MM.1S (cell line): Measurements from ENCODE around the gene CHST2.

ENCODE experiments used
- DNase-seq: peaks from one replicate; pipeline ENCODE4 v3.0.0-alpha.2; 2015
- H2AFZ ChIP-seq: fragments of 300-600 bp; sonication (generic); 2 replicates; pipeline ENCODE4 v1.6.0; 2016; ENCODE audit warnings: antibody characterized with exemption, low read length
- H3F3A ChIP-seq: fragments of 300-600 bp; sonication (generic); 2 replicates; pipeline ENCODE4 v1.6.1; 2016; ENCODE audit warnings: mild to moderate bottlenecking, antibody characterized with exemption, low read length, moderate library complexity, mixed read lengths; ENCODE audit not compliant: insufficient read depth
- H3K27ac ChIP-seq: fragments of 300-600 bp; sonication (generic); 2 replicates; pipeline ENCODE4 v1.5.1; 2016; ENCODE audit warnings: mild to moderate bottlenecking, low read length
- H3K27me3 ChIP-seq: fragments of 300-600 bp; sonication (generic); replicated peaks from 2 replicates; pipeline ENCODE4 v1.6.0; 2016; ENCODE audit warnings: low read length; ENCODE audit not compliant: insufficient read depth
- H3K36me3 ChIP-seq: fragments of 300-600 bp; sonication (generic); replicated peaks from 2 replicates; pipeline ENCODE4 v1.6.1; 2016; ENCODE audit warnings: mild to moderate bottlenecking, low read length, mixed read lengths; ENCODE audit not compliant: insufficient read depth
- H3K4me1 ChIP-seq: fragments of 300-600 bp; sonication (generic); 2 replicates; pipeline ENCODE4 v1.6.1; 2016; ENCODE audit warnings: low read length, mixed read lengths
- H3K4me2 ChIP-seq: fragments of 300-600 bp; sonication (generic); 2 replicates; pipeline ENCODE4 v1.6.0; 2016; ENCODE audit warnings: low read depth, low read length
- H3K4me3 ChIP-seq: fragments of 300-600 bp; sonication (generic); 2 replicates; pipeline ENCODE4 v1.5.1; 2016; ENCODE audit warnings: low read length, mixed read lengths
- H3K79me2 ChIP-seq: fragments of 300-600 bp; sonication (generic); 2 replicates; pipeline ENCODE4 v1.6.1; 2016; ENCODE audit warnings: mixed run types, low read length, mixed read lengths
- H3K9ac ChIP-seq: fragments of 300-600 bp; sonication (generic); 2 replicates; pipeline ENCODE4 v1.6.1; 2016; ENCODE audit warnings: low read length, mixed read lengths
- H3K9me2 ChIP-seq: fragments of 300-600 bp; sonication (generic); replicated peaks from 2 replicates; pipeline ENCODE4 v1.6.1; 2016; ENCODE audit warnings: mild to moderate bottlenecking, low read length, mixed read lengths; ENCODE audit not compliant: insufficient read depth
- H3K9me3 ChIP-seq: fragments of 300-600 bp; sonication (generic); replicated peaks from 2 replicates; pipeline ENCODE4 v1.6.1; 2016; ENCODE audit warnings: mild to moderate bottlenecking, low read length, mixed read lengths; ENCODE audit not compliant: insufficient read depth
- H4K20me1 ChIP-seq: fragments of 300-600 bp; sonication (generic); 2 replicates; pipeline ENCODE4 v1.6.1; 2016; ENCODE audit warnings: mild to moderate bottlenecking, low read length, moderate library complexity, mixed read lengths; ENCODE audit not compliant: insufficient read depth
- EZH2 ChIP-seq: fragments of 300-600 bp; sonication (generic); optimal IDR thresholded peaks from 2 replicates; pipeline ENCODE3; 2017; ENCODE audit warnings: low read depth, mild to moderate bottlenecking, antibody characterized with exemption, low read length, mixed read lengths
- EZH2phosphoT487 ChIP-seq: fragments of 300-600 bp; sonication (generic); IDR thresholded peaks from 2 replicates; pipeline ENCODE4 v1.6.1; 2018; ENCODE audit warnings: antibody characterized with exemption, low read length
- TF ChIP-seq, protein P1 (sequence below): fragments of 300-600 bp; sonication (generic); IDR thresholded peaks from 2 replicates; pipeline ENCODE4 v1.5.1; 2016; ENCODE audit warnings: antibody characterized with exemption, low read length, mixed read lengths

CHST2 gene

GRCh38 chr3:143109861-143110260, 9.7 kb upstream of the CHST2 start:
- H3K4me2 ChIP-seq = no peak overlapping the region
- no peak overlapping the region for H3K4me3 ChIP-seq
- TF ChIP-seq, protein P1, sequence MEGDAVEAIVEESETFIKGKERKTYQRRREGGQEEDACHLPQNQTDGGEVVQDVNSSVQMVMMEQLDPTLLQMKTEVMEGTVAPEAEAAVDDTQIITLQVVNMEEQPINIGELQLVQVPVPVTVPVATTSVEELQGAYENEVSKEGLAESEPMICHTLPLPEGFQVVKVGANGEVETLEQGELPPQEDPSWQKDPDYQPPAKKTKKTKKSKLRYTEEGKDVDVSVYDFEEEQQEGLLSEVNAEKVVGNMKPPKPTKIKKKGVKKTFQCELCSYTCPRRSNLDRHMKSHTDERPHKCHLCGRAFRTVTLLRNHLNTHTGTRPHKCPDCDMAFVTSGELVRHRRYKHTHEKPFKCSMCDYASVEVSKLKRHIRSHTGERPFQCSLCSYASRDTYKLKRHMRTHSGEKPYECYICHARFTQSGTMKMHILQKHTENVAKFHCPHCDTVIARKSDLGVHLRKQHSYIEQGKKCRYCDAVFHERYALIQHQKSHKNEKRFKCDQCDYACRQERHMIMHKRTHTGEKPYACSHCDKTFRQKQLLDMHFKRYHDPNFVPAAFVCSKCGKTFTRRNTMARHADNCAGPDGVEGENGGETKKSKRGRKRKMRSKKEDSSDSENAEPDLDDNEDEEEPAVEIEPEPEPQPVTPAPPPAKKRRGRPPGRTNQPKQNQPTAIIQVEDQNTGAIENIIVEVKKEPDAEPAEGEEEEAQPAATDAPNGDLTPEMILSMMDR = no peak
- TF ChIP-seq EZH2phosphoT487 (no peak), EZH2 (no peak)
- no peaks in the 10 kb centered on the region for H3K36me3 ChIP-seq
- no peak overlapping the region for H3K27ac ChIP-seq
- no peak for DNase-seq
- H3K79me2 ChIP-seq = no peaks in the 10 kb centered on the region
- no peaks in the 10 kb centered on the region for H3K9me3 ChIP-seq
- H3F3A ChIP-seq = no peaks in the 10 kb centered on the region
- no peaks in the 10 kb centered on the region for H3K27me3 ChIP-seq
- H3K4me1 ChIP-seq = no peaks in the 10 kb centered on the region
- H3K9ac ChIP-seq = no peak overlapping the region
- H3K9me2 ChIP-seq = no peaks in the 10 kb centered on the region
- H4K20me1 ChIP-seq = no peaks in the 10 kb centered on the region
- H2AFZ ChIP-seq = no peak overlapping the region

DNA sequence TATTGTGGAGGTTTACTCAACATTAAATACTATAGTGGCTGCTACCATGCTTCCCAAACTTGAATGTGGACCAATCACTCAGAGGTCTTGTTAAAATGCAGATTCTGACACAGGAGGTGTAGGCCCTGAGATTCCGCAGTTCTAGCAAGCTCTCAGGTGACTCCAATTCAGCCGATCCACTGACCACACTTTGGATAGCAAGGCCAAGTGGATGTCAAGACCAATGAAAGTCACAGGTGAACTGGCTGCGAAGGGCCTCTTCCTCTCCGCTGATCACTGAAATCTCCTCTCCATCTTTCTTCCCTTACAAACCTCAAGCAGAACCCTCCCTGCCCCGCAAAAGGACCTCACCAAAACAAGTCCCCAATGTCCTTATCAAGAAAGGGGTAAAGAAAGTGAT, 9.2 kb upstream of the CHST2 start:
- no peak for DNase-seq
- Histone ChIP-seq H2AFZ (no peak overlapping the region), H3K27me3 (no peaks in the 10 kb centered on the region), H3K9me2 (no peaks in the 10 kb centered on the region), H3K4me2 (no peak overlapping the region), H4K20me1 (no peaks in the 10 kb centered on the region), H3K4me3 (no peak overlapping the region), H3K27ac (no peak overlapping the region), H3F3A (no peaks in the 10 kb centered on the region), H3K9me3 (no peaks in the 10 kb centered on the region), H3K4me1 (no peaks in the 10 kb centered on the region), H3K79me2 (no peaks in the 10 kb centered on the region), H3K36me3 (no peaks in the 10 kb centered on the region), H3K9ac (no peak overlapping the region)
- TF ChIP-seq EZH2phosphoT487 (no peak), EZH2 (no peak)
- TF ChIP-seq, protein P1 = no peak

- Histone ChIP-seq H3K4me3 (peak overlapping the region; percentile 68), H2AFZ (peak overlapping the region; percentile 92), H3K9ac (peak overlapping the region; percentile 4; the same call in 1 of the 2 replicates)
Measured at GRCh38 chr3:143118630-143119008, 952 bp upstream of the CHST2 start.

More at GRCh38 chr3:143118630-143119008, 952 bp upstream of the CHST2 start:
- TF ChIP-seq, protein P1 = no peak
- no peak for TF ChIP-seq EZH2
- TF ChIP-seq EZH2phosphoT487 = no peak
- no peak overlapping the region for H3K27ac ChIP-seq
- no peaks in the 10 kb centered on the region for H3K79me2 ChIP-seq
- H3K4me1 ChIP-seq = no peaks in the 10 kb centered on the region
- no peaks in the 10 kb centered on the region for H3K36me3 ChIP-seq
- no peaks in the 10 kb centered on the region for H3K9me3 ChIP-seq
- DNase-seq = no peak
- no peaks in the 10 kb centered on the region for H3F3A ChIP-seq
- peak overlapping the region; percentile 81 for H3K4me2 ChIP-seq
- 0 out of 2 replicates have a peak, but pooled peaks cover 4% of the 10 kb centered on the region for H3K27me3 ChIP-seq
- H3K9me2 ChIP-seq = no peaks in the 10 kb centered on the region
- no peaks in the 10 kb centered on the region for H4K20me1 ChIP-seq
